ENCODE results near the gene VASN. TPM values are rescaled to one million over a fixed set of nuclear protein-coding genes. Genes with fewer than 3 reads are reported as not detected.

VASN gene
- total RNA-seq, 1 donor from 2014 or later, result 33.7 TPM

- TF ChIP-seq, protein P1, sequence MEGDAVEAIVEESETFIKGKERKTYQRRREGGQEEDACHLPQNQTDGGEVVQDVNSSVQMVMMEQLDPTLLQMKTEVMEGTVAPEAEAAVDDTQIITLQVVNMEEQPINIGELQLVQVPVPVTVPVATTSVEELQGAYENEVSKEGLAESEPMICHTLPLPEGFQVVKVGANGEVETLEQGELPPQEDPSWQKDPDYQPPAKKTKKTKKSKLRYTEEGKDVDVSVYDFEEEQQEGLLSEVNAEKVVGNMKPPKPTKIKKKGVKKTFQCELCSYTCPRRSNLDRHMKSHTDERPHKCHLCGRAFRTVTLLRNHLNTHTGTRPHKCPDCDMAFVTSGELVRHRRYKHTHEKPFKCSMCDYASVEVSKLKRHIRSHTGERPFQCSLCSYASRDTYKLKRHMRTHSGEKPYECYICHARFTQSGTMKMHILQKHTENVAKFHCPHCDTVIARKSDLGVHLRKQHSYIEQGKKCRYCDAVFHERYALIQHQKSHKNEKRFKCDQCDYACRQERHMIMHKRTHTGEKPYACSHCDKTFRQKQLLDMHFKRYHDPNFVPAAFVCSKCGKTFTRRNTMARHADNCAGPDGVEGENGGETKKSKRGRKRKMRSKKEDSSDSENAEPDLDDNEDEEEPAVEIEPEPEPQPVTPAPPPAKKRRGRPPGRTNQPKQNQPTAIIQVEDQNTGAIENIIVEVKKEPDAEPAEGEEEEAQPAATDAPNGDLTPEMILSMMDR (conservative IDR thresholded peaks at IDR 0.05; ENCODE audit: low read depth, low read length), result no peak
- no peak overlapping the region for H3K4me3 ChIP-seq (ENCODE audit: low read depth, low read length)
- no peak for DNase-seq (ENCODE audit: low read depth)
These were observed 16.1 kb downstream of the VASN start for GRCh38 chr16:4387781-4388180.

DNA sequence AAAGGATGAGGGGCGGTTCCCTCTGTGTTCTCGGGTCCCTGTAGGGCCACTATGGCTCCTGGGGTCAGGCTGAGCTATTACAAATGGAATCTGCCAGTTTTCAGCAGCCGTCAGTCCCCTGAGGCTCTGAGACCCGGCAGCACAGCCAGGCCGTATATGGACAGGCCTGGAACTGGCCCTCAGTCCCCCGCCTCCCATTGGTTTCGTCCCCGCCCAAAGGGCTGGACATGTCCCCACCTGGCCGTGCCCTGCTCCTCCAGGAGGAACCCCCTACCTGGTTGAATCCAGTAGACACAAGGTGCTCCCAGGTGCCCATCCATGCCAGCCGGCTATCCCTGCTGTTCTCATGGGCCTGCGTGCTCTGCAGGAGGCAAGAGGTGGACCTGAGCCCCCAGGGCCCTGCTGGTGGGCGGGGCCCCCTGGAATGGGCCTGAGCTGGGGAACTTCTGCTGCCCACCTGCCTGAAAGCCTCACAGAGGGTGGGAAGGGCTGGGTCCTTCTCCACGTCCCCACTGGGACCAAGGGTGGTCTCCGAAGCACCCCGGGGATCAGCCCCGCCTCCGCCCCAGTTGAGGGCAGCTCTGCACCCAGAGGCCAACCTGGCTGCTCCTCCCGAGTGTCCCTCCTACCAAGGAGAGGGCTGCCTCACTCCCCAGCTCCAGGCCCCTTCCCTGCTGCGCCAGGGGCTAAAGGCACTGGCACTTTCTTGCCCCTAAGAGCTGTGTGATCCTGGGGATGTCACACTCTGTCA lies 16.8 kb downstream of the VASN start:
- H3K4me3 ChIP-seq (ENCODE audit: low read depth, low read length), result no peak overlapping the region
- no peak for DNase-seq (ENCODE audit: low read depth)
- TF ChIP-seq, protein P1 (conservative IDR thresholded peaks at IDR 0.05; ENCODE audit: low read depth, low read length), result no peak

DNA sequence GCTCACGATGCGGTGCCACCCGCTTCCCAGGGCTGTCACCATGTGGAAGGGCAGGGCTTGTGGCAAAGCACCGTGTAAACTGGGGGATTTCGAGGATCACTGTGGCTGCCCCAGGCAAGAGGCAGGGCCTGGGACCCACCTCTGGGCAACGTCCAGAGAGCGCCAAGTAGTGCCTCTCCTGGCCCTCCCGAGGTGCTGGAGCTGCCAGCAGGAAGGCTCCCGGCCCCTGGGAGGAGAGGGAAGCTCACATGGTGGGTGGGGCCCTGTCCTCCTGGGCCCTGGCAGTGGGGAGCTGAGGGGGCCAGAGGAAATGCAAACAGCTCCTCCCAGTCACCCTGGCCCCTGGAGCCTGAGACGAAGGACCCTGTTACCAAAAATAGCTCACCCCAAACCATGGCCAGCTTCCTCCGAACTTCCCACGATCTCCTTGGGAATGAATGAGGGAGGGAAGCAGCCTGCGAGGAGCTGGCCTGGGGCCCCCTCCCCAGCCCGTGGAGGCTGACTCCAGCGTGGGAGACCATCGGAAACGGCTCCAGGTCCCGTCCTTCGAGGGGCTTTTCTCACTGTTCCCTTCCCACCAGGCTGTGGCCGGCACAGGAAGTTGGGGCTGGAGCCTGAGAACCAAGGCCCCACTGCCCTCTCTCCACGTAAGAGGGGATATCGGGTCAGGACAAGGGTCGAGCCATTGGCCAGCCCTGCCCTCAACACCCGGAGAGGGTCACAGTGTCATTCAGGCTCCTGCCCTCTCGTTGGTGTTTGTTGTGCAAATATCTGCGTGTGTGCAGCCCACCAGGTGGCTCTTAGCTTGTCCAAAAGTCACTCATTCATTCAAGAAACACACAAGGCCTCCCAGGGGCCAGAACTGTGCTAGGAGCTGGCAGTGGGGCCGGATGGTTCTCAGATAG lies 17.7 kb downstream of the VASN start:
- no peak for DNase-seq (ENCODE audit: low read depth)
- no peak overlapping the region for H3K4me3 ChIP-seq (ENCODE audit: low read depth, low read length)
- TF ChIP-seq, protein P1 (conservative IDR thresholded peaks at IDR 0.05; ENCODE audit: low read depth, low read length), result no peak

- TF ChIP-seq, protein P1 (conservative IDR thresholded peaks at IDR 0.05; ENCODE audit: low read depth, low read length), result no peak
- no peak overlapping the region for H3K4me3 ChIP-seq (ENCODE audit: low read depth, low read length)
- no peak for DNase-seq (ENCODE audit: low read depth)
These were observed 18.9 kb downstream of the VASN start for GRCh38 chr16:4390266-4391260.

- H3K4me3 ChIP-seq (ENCODE audit: low read depth, low read length), result no peak overlapping the region
- DNase-seq (ENCODE audit: low read depth), result no peak
- TF ChIP-seq, protein P1 (conservative IDR thresholded peaks at IDR 0.05; ENCODE audit: low read depth, low read length), result no peak
These were observed 20.2 kb downstream of the VASN start for GRCh38 chr16:4391631-4392381.
